Measurements from ENCODE around the gene PDE5A. TPM values are rescaled to one million over a fixed set of nuclear protein-coding genes. Genes with fewer than 3 reads are reported as not detected.

The PDE5A gene
- total and polyA plus RNA-seq, 2 donors (not counting 1 experiment from before 2014, with no cell fraction given), result 0.49 to 1.4 TPM

GRCh38 chr4:119585771-119586170 lies 42.8 kb downstream of the PDE5A start:
- ChIA-PET CTCF (no interaction called here), POLR2A (no interaction called here)
- Histone ChIP-seq H4K20me1 (ENCODE audit: control insufficient read depth, insufficient read depth, low read length, poor library complexity, severe bottlenecking) (no peaks in the 10 kb centered on the region), H3K27me3 (replicated peaks in 1 of 4; ENCODE audit: control extremely low read depth in 1 of 4, control insufficient read depth in 3 of 4, insufficient read depth in 4 of 4, low read length in 3 of 4) (no peaks in the 10 kb centered on the region), H3K27ac (ENCODE audit: low read length in 2 of 2) (no peak overlapping the region), H3K9ac (ENCODE audit: low read length) (no peak overlapping the region), H3K4me1 (ENCODE audit: control insufficient read depth in 2 of 2, insufficient read depth in 2 of 2, low read length in 2 of 2) (no peaks in the 10 kb centered on the region), H3K79me2 (ENCODE audit: control insufficient read depth, insufficient read depth, low read length) (no peaks in the 10 kb centered on the region), H3K4me3 (ENCODE audit: control extremely low read depth in 1 of 5, extremely low read depth in 1 of 5, insufficient read depth in 1 of 5, low read depth in 2 of 5, low read length in 4 of 5) (no peak overlapping the region), H3K9me3 (ENCODE audit: control extremely low read depth in 1 of 3, control insufficient read depth in 2 of 3, insufficient read depth in 1 of 3, low read length in 2 of 3) (no peaks in the 10 kb centered on the region), H3K36me3 (replicated peaks in 1 of 2; ENCODE audit: control extremely low read depth in 1 of 2, control insufficient read depth in 1 of 2, extremely low read depth in 1 of 2, insufficient read depth in 2 of 2, low read length in 1 of 2) (no peaks in the 10 kb centered on the region), H3K4me2 (replicated peaks; ENCODE audit: low read depth, low read length, poor library complexity, severe bottlenecking) (no peak overlapping the region), H2AFZ (ENCODE audit: insufficient read depth, low read depth, low read length, poor library complexity, severe bottlenecking) (no peak overlapping the region)
- ATAC-seq (ENCODE audit: low read depth), result no peak
- DNase-seq, result no peak
- intact Hi-C loops (cut with micrococcal nuclease), result no loop called here
- no peak overlapping the region for H3K27ac Mint-ChIP-seq
- no peaks in the 10 kb centered on the region for H3K4me1 Mint-ChIP-seq
- H3K9me3 Mint-ChIP-seq (ENCODE audit: insufficient read depth), result no peaks in the 10 kb centered on the region
- TF ChIP-seq CTCF (IDR thresholded peaks at IDR 0.05) (no peak), EZH2 (IDR thresholded peaks at IDR 0.05; ENCODE audit: borderline replicate concordance, insufficient read depth, low read depth, low read length, poor library complexity, severe bottlenecking) (no peak)
- H3K4me3 Mint-ChIP-seq, result no peak overlapping the region
- peaks cover 15% of the 10 kb centered on the region for H3K27me3 Mint-ChIP-seq
- WGBS (ENCODE audit: insufficient coverage), result 95% methylated on average over 3 of the region's 6 CpGs

- TF ChIP-seq EZH2 (IDR thresholded peaks at IDR 0.05; ENCODE audit: borderline replicate concordance, insufficient read depth, low read depth, low read length, poor library complexity, severe bottlenecking) (no peak), CTCF (IDR thresholded peaks at IDR 0.05) (no peak)
Observed at GRCh38 chr4:119581190-119581873, 47.3 kb downstream of the PDE5A start.

More at GRCh38 chr4:119581190-119581873, 47.3 kb downstream of the PDE5A start:
- H3K36me3 ChIP-seq (replicated peaks in 1 of 2; ENCODE audit: control extremely low read depth in 1 of 2, control insufficient read depth in 1 of 2, extremely low read depth in 1 of 2, insufficient read depth in 2 of 2, low read length in 1 of 2), result no peaks in the 10 kb centered on the region
- H3K27me3 Mint-ChIP-seq, result peaks cover 18% of the 10 kb centered on the region
- no peaks in the 10 kb centered on the region for H3K79me2 ChIP-seq (ENCODE audit: control insufficient read depth, insufficient read depth, low read length)
- H3K4me3 Mint-ChIP-seq, result no peak overlapping the region
- H3K4me3 ChIP-seq (ENCODE audit: control extremely low read depth in 1 of 5, extremely low read depth in 1 of 5, insufficient read depth in 1 of 5, low read depth in 2 of 5, low read length in 4 of 5), result no peak overlapping the region
- H3K27ac Mint-ChIP-seq, result no peak overlapping the region
- intact Hi-C loops (cut with micrococcal nuclease), result no loop called here
- ChIA-PET CTCF (no interaction called here), POLR2A (no interaction called here)
- H3K4me2 ChIP-seq (replicated peaks; ENCODE audit: low read depth, low read length, poor library complexity, severe bottlenecking), result no peak overlapping the region
- no peaks in the 10 kb centered on the region for H3K9me3 ChIP-seq (ENCODE audit: control extremely low read depth in 1 of 3, control insufficient read depth in 2 of 3, insufficient read depth in 1 of 3, low read length in 2 of 3)
- DNase-seq, result no peak
- H3K4me1 Mint-ChIP-seq, result no peaks in the 10 kb centered on the region
- WGBS (ENCODE audit: insufficient coverage), result no CpG with 5 or more reads among the region's 3 CpGs
- no peaks in the 10 kb centered on the region for H3K27me3 ChIP-seq (replicated peaks in 1 of 4; ENCODE audit: control extremely low read depth in 1 of 4, control insufficient read depth in 3 of 4, insufficient read depth in 4 of 4, low read length in 3 of 4)
- H3K27ac ChIP-seq (ENCODE audit: low read length in 2 of 2), result no peak overlapping the region
- ATAC-seq (ENCODE audit: low read depth), result no peak
- H3K4me1 ChIP-seq (ENCODE audit: control insufficient read depth in 2 of 2, insufficient read depth in 2 of 2, low read length in 2 of 2), result no peaks in the 10 kb centered on the region
- no peaks in the 10 kb centered on the region for H4K20me1 ChIP-seq (ENCODE audit: control insufficient read depth, insufficient read depth, low read length, poor library complexity, severe bottlenecking)
- H3K9me3 Mint-ChIP-seq (ENCODE audit: insufficient read depth), result no peaks in the 10 kb centered on the region
- H3K9ac ChIP-seq (ENCODE audit: low read length), result no peak overlapping the region
- H2AFZ ChIP-seq (ENCODE audit: insufficient read depth, low read depth, low read length, poor library complexity, severe bottlenecking), result no peak overlapping the region
